Limb (tissue), 2 donors: Measurements from ENCODE around the gene KPNA3.
"Not testable (repeated sequence)": the region's sequence is repeated elsewhere in the genome, so short reads cannot be mapped to it uniquely, and the experiment has no call there.

Source experiments
- DNase-seq, 2 donors: peaks; one replicate each; pipeline ENCODE4 v3.0.0-alpha.2; 2016; ENCODE audit errors: extremely low spot score in 2 of 2

Gene KPNA3

GRCh38 chr13:49807681-49808080 lies 15.2 kb upstream of the KPNA3 start:
- no peak for DNase-seq

- DNase-seq = no peak
Observed at GRCh38 chr13:49806126-49806536, 13.6 kb upstream of the KPNA3 start.

GRCh38 chr13:49803047-49803446 lies 10.6 kb upstream of the KPNA3 start:
- not testable (repeated sequence) for DNase-seq

- DNase-seq = no peak
Observed at GRCh38 chr13:49802426-49802825, 9.9 kb upstream of the KPNA3 start.

- DNase-seq = peak; percentile 12 to 79
Observed at GRCh38 chr13:49791711-49792549, 552 bp downstream of the KPNA3 start.

GRCh38 chr13:49791315-49791710 lies 1.2 kb downstream of the KPNA3 start:
- DNase-seq = no peak

- DNase-seq = no peak
Observed at GRCh38 chr13:49789968-49790367, 2.5 kb downstream of the KPNA3 start.

GRCh38 chr13:49786401-49787008 lies 6.0 kb downstream of the KPNA3 start:
- no peak for DNase-seq

- no peak for DNase-seq
Observed at GRCh38 chr13:49784886-49785570, 7.5 kb downstream of the KPNA3 start.

- DNase-seq = no peak
Observed at GRCh38 chr13:49783865-49784264, 8.6 kb downstream of the KPNA3 start.

GRCh38 chr13:49782784-49783183 lies 9.7 kb downstream of the KPNA3 start:
- no peak for DNase-seq

GRCh38 chr13:49781806-49782205 lies 10.7 kb downstream of the KPNA3 start:
- DNase-seq = no peak

GRCh38 chr13:49779721-49780120 lies 12.8 kb downstream of the KPNA3 start:
- DNase-seq = no peak

GRCh38 chr13:49777746-49778614 lies 14.5 kb downstream of the KPNA3 start:
- no peak for DNase-seq

- no peak for DNase-seq
Observed at GRCh38 chr13:49776871-49777270, 15.6 kb downstream of the KPNA3 start.

- no peak for DNase-seq
Observed at GRCh38 chr13:49774376-49775005, 18.0 kb downstream of the KPNA3 start.

- no peak for DNase-seq
Observed at GRCh38 chr13:49772828-49773227, 19.7 kb downstream of the KPNA3 start.

- DNase-seq = not testable (repeated sequence)
Observed at GRCh38 chr13:49761811-49762210, 30.7 kb downstream of the KPNA3 start.

- no peak for DNase-seq
Observed at GRCh38 chr13:49760558-49760957, 31.9 kb downstream of the KPNA3 start.

GRCh38 chr13:49759503-49759902 lies 33.0 kb downstream of the KPNA3 start:
- no peak for DNase-seq

- no peak for DNase-seq
Observed at GRCh38 chr13:49756263-49756662, 36.2 kb downstream of the KPNA3 start.
